ENCODE measurements around the gene SLC43A2.
A peak's percentile ranks its signal among the peaks of the same experiment; 100 is the strongest.

SLC43A2 gene

DNA sequence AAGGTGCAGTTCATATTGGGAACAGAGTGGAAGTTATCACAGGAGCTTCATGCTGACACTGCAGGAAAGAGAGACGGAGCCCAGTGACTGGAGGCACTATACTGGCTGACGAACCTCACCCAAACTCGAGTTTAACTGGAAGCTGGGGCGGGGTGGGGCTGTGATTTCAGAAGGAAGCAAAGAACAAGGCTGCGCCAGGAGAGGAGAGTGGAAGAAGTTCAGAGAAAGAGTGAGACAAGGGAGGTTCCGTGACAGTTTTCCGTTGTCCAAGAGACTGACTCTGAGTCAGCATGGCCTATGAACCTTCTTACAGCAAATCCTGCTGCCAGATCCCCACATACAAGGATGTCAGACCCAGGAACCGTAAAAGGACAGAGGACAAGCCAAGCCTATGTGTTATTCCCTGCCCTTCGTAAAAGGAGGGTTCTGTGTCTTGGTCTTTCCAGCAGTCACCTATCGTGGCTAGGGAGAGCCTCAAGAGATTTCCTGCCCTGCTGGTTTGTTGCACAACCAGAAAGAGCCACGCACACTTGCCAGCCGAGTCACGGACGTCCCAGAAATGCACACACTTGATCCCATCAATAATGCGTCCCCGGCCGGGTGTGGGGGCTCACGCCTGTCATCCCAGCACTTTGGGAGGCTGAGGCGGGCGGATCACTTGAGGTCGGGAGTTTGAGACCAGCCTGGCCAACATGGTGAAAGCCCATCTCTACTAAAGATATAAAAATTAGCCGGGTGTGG is 71.1 kb downstream of the SLC43A2 start:
- no peak overlapping the region for H3K4me2 ChIP-seq (ENCODE audit: low read length)
- peaks cover 10% of the 10 kb centered on the region for H3K4me1 ChIP-seq
- no peaks in the 10 kb centered on the region for H3K36me3 ChIP-seq (ENCODE audit: control insufficient read depth, insufficient read depth, low read length)
- H2AFZ ChIP-seq: no peak overlapping the region
- no peak overlapping the region for H3K4me3 ChIP-seq (ENCODE audit: low read depth, low read length)
- no peak overlapping the region for H3K9ac ChIP-seq
- TF ChIP-seq, protein P1, sequence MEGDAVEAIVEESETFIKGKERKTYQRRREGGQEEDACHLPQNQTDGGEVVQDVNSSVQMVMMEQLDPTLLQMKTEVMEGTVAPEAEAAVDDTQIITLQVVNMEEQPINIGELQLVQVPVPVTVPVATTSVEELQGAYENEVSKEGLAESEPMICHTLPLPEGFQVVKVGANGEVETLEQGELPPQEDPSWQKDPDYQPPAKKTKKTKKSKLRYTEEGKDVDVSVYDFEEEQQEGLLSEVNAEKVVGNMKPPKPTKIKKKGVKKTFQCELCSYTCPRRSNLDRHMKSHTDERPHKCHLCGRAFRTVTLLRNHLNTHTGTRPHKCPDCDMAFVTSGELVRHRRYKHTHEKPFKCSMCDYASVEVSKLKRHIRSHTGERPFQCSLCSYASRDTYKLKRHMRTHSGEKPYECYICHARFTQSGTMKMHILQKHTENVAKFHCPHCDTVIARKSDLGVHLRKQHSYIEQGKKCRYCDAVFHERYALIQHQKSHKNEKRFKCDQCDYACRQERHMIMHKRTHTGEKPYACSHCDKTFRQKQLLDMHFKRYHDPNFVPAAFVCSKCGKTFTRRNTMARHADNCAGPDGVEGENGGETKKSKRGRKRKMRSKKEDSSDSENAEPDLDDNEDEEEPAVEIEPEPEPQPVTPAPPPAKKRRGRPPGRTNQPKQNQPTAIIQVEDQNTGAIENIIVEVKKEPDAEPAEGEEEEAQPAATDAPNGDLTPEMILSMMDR (IDR thresholded peaks at IDR 0.05): no peak
- no peaks in the 10 kb centered on the region for H3K9me3 ChIP-seq (ENCODE audit: control insufficient read depth, low read length)
- H3K27ac ChIP-seq: no peak overlapping the region
- H3K79me2 ChIP-seq: peaks cover 62% of the 10 kb centered on the region
- no peaks in the 10 kb centered on the region for H3K27me3 ChIP-seq (ENCODE audit: control insufficient read depth, insufficient read depth, low read length)

GRCh38 chr17:1555651-1556471 is 72.8 kb downstream of the SLC43A2 start:
- no peaks in the 10 kb centered on the region for H3K36me3 ChIP-seq (ENCODE audit: control insufficient read depth, insufficient read depth, low read length)
- no peaks in the 10 kb centered on the region for H3K27me3 ChIP-seq (ENCODE audit: control insufficient read depth, insufficient read depth, low read length)
- H3K9ac ChIP-seq: no peak overlapping the region
- TF ChIP-seq, protein P1 (IDR thresholded peaks at IDR 0.05): no peak
- peaks cover 51% of the 10 kb centered on the region for H3K79me2 ChIP-seq
- no peak overlapping the region for H2AFZ ChIP-seq
- H3K27ac ChIP-seq: no peak overlapping the region
- H3K4me3 ChIP-seq (ENCODE audit: low read depth, low read length): peak overlapping the region; percentile 1
- H3K9me3 ChIP-seq (ENCODE audit: control insufficient read depth, low read length): no peaks in the 10 kb centered on the region
- peaks cover 10% of the 10 kb centered on the region for H3K4me1 ChIP-seq
- H3K4me2 ChIP-seq (ENCODE audit: low read length): peak overlapping the region; percentile 28

DNA sequence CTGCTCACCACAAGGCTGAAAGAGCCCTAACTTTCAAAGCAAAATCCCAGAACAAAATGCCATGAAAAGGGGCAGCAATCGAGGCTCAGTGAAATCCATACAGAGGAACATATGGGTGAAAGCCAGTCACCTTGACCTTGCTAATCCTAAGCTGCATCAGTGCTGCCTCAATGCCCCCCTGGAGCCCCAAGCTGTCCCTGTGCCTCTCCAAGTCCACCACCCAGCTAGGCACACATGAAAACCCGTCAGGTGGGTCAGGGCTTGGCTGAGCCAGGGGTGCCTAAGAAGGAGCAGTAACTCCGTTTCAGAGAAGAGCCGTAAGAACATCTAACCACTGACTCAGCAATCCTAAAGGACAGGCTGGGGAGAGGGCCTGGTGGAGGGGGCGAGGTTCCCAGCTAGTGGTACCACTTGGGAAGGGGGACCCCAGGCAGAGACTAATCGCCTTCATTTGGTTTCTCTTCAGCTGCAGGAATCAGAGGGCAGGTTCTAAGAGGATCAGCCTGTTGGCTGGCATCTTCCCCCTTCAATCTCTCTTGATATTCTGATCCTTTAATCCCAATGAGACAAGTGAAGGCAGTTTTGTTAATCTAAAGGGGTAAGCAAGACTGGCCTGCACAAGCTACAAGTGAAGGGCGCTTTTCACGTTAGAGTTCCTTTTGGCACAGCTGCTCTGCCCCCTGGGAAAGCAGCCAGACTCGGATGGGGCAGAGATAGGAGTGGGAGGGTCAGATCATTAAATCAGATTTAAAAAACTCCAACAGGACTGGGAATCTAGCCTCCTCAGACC is 73.7 kb downstream of the SLC43A2 start:
- Histone ChIP-seq H3K79me2 (peaks cover 44% of the 10 kb centered on the region), H3K4me3 (ENCODE audit: low read depth, low read length) (peak overlapping the region; percentile 1), H2AFZ (no peak overlapping the region), H3K9me3 (ENCODE audit: control insufficient read depth, low read length) (no peaks in the 10 kb centered on the region), H3K27me3 (ENCODE audit: control insufficient read depth, insufficient read depth, low read length) (no peaks in the 10 kb centered on the region), H3K36me3 (ENCODE audit: control insufficient read depth, insufficient read depth, low read length) (no peaks in the 10 kb centered on the region), H3K9ac (no peak overlapping the region), H3K4me1 (peaks cover 10% of the 10 kb centered on the region), H3K4me2 (ENCODE audit: low read length) (peak overlapping the region; percentile 28), H3K27ac (no peak overlapping the region)
- TF ChIP-seq, protein P1 (IDR thresholded peaks at IDR 0.05): no peak

- H3K27ac ChIP-seq: no peak overlapping the region
- H3K9me3 ChIP-seq (ENCODE audit: control insufficient read depth, low read length): no peaks in the 10 kb centered on the region
- no peaks in the 10 kb centered on the region for H3K27me3 ChIP-seq (ENCODE audit: control insufficient read depth, insufficient read depth, low read length)
- no peak overlapping the region for H3K4me3 ChIP-seq (ENCODE audit: low read depth, low read length)
- no peak overlapping the region for H3K4me2 ChIP-seq (ENCODE audit: low read length)
- H3K36me3 ChIP-seq (ENCODE audit: control insufficient read depth, insufficient read depth, low read length): no peaks in the 10 kb centered on the region
- TF ChIP-seq, protein P1 (IDR thresholded peaks at IDR 0.05): no peak
- H3K4me1 ChIP-seq: peaks cover 10% of the 10 kb centered on the region
- peaks cover 42% of the 10 kb centered on the region for H3K79me2 ChIP-seq
- H3K9ac ChIP-seq: no peak overlapping the region
- no peak overlapping the region for H2AFZ ChIP-seq
Observed at GRCh38 chr17:1553354-1554266, 75.0 kb downstream of the SLC43A2 start.

Measured in parathyroid adenoma (tissue), 2 donors.